BLaER1 (cell line): ENCODE measurements around the gene CCDC180.

Experiments used
- H3K27ac ChIP-seq: shearing (Covaris generic); formaldehyde crosslinking; 2 replicates; pipeline ENCODE4 v1.8.1; 2022
- H3K27me3 ChIP-seq: shearing (Covaris generic); formaldehyde crosslinking; 2 replicates; pipeline ENCODE4 v1.8.1; 2022
- H3K36me3 ChIP-seq: shearing (Covaris generic); formaldehyde crosslinking; 2 replicates; pipeline ENCODE4 v1.8.1; 2022
- H3K4me1 ChIP-seq: shearing (Covaris generic); formaldehyde crosslinking; 2 replicates; pipeline ENCODE4 v1.8.1; 2022
- H3K4me2 ChIP-seq: shearing (Covaris generic); formaldehyde crosslinking; 2 replicates; pipeline ENCODE4 v1.8.1; 2022
- H3K4me3 ChIP-seq: shearing (Covaris generic); formaldehyde crosslinking; 2 replicates; pipeline ENCODE4 v1.8.1; 2022
- H3K9ac ChIP-seq: shearing (Covaris generic); formaldehyde crosslinking; 2 replicates; pipeline ENCODE4 v1.8.1; 2022
- H3K9me3 ChIP-seq: shearing (Covaris generic); formaldehyde crosslinking; 2 replicates; pipeline ENCODE4 v1.8.1; 2022
- H4K20me1 ChIP-seq: shearing (Covaris generic); formaldehyde crosslinking; 2 replicates; pipeline ENCODE4 v1.8.1; 2022
- Cebpa-rat ChIP-seq: shearing (Covaris generic); IDR thresholded peaks from 2 replicates; pipeline ENCODE4 v1.8.1; 2022

The CCDC180 gene

GRCh38 chr9:97354637-97355036 is 47.2 kb downstream of the CCDC180 start:
- Histone ChIP-seq H3K36me3 (no peaks in the 10 kb centered on the region), H3K4me2 (no peak overlapping the region), H3K9ac (no peak overlapping the region), H3K27me3 (no peaks in the 10 kb centered on the region), H3K4me3 (no peak overlapping the region), H3K4me1 (peaks cover 18% of the 10 kb centered on the region), H4K20me1 (no peaks in the 10 kb centered on the region), H3K9me3 (no peaks in the 10 kb centered on the region), H3K27ac (no peak overlapping the region)
- no peak for TF ChIP-seq Cebpa-rat

GRCh38 chr9:97357056-97357455 is 49.6 kb downstream of the CCDC180 start:
- H4K20me1 ChIP-seq: no peaks in the 10 kb centered on the region
- H3K9ac ChIP-seq: no peak overlapping the region
- H3K9me3 ChIP-seq: no peaks in the 10 kb centered on the region
- no peak for TF ChIP-seq Cebpa-rat
- peaks cover 18% of the 10 kb centered on the region for H3K4me1 ChIP-seq
- no peaks in the 10 kb centered on the region for H3K36me3 ChIP-seq
- no peaks in the 10 kb centered on the region for H3K27me3 ChIP-seq
- H3K27ac ChIP-seq: no peak overlapping the region
- no peak overlapping the region for H3K4me2 ChIP-seq
- H3K4me3 ChIP-seq: no peak overlapping the region
